Measurements from ENCODE around the gene GATAD2B.

GATAD2B gene

DNA sequence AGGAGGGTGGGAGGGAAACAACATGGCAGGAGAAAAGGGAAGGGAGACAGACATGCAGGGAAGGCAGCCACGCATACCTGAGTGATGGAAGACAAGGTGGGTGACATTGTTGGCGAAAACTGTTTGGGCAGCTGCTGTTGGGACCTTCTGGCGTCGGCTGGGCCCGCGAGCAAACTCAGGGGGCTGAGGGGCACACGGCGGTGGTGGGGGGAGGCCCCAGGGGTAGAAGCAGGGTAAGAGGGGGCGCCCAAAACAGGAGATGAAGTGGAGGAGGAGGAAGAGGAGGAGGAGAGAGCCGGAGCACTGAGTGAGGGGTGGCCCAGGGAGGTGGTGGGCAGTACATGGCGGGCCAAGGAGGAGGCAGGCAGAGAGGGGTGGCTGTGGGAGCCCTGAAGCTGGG lies 28.4 kb upstream of the GATAD2B start:
- no peak for DNase-seq

DNA sequence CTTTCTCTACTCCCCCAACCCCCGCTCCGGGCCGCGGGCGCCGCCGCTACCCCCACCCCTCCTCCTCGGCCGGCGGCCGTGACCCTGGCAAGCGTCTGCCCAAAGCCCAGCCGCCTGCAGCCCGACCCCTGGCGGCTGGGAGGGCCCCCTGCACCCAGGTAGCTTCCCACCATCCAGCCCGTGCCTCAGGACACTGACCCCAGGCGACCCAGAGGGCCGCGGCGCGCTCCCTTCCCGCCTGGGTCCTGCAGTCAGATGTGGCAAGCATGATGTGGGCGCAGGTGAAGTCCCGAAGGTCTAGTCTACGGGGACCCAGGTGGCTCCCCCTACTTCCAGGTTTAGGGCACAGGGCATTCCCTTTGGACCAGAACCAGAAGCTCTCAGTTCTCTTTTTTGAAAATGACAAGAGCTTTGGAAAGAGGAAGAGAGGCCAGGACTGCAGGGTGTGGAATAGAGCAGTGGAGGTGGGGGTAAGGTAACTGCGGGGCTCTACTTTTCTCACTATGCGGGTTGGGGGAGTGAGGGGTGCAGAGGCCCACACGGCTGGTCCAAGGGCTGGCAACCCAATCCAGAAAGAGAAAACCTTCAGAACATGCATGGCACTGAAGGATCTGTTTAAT lies 24.0 kb upstream of the GATAD2B start, which contains the start of gene DENND4B:
Gene DENND4B, minus strand, starts transcription at position 97 of the 620 bp plus-strand sequence. CDS start 2,344 bp downstream, outside the sequence.
- peak; percentile 70 for DNase-seq

DNA sequence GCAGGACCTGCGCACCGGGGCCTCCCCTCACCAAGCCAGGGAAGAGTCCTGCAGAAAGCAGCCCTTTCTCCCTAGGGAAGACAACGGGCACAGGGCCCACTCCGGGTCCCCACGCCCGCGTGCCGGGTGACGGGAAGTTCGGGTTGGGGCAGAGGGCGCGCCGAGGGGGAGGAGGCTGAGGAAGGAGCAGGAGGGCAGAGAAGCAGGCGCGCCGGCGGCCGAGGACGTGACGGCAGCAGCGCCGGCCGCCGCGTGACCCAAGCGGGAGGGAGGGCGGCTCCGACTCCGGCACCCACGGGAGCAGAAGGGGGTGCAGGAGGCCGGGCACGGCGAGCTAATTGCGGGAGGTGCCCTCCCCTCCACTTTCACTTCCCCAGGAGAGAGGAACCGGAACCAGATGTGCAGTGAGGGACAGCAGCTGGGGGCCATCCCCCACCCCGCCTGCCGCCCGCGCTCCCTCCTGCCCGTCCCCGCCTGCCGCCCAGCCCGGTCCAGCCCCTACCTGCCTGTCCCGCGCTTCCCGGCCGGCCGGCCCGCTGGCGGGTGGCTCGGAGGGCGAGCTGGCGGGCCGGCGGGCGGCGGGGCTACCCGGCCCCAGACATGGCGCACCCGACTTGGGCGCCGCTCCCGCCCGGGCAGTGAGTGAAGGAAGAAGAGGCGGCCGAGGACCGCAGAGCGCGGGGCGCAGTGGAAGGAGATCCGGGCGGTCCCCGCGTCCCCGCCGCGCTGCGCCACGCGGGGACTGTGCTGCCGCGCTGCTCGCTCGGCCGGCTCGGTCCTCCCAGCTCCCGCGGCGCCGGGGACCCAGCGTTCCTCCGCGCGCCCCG lies 23.2 kb upstream of the GATAD2B start:
- DNase-seq = peak; percentile 47

DNA sequence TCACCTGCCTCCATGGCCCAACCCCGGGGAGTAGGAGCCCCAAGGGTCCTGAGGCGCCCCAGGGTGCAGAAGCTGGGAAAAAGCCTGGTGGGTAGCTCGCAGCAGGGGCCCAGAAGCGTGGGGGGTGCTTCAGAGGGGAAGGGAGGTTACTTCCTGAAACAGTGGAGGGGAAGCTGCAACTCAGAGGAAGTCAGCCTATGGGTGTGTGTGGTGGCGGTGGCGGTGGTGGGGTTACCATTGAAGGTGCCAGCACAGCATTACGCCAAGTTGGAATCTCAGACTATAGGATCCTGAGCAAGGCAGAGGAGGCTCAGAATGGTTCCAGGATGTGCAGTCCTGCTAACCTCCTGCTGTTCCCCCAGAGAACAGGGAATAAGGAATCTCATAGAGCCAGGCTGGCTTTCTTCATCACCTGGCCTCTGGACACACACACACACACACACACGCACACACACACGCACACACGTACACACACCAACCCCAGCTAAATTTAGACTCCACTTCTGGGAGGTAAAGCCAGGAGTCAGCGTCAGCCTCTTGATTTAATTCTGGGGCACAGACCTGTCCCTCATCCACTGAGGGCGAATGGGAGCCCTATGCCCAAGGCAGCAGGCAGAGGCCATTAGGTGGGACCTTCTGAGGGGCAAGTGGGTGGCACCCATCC lies 22.5 kb upstream of the GATAD2B start:
- no peak for DNase-seq

DNA sequence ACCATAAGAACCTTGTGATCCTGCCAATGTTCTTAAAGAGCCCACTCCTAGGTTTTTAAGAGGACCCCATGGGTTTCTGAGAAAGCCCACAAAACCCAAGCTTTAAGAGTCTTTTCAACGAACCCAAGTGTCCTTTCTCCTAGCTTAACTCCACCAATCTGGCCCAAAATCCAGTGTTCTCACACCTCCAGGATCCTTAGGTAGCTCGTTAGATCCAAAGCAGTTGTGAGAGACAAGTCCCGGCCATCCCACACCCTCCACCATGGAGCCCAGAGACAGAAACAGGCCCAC lies 22.0 kb upstream of the GATAD2B start:
- no peak for DNase-seq

DNA sequence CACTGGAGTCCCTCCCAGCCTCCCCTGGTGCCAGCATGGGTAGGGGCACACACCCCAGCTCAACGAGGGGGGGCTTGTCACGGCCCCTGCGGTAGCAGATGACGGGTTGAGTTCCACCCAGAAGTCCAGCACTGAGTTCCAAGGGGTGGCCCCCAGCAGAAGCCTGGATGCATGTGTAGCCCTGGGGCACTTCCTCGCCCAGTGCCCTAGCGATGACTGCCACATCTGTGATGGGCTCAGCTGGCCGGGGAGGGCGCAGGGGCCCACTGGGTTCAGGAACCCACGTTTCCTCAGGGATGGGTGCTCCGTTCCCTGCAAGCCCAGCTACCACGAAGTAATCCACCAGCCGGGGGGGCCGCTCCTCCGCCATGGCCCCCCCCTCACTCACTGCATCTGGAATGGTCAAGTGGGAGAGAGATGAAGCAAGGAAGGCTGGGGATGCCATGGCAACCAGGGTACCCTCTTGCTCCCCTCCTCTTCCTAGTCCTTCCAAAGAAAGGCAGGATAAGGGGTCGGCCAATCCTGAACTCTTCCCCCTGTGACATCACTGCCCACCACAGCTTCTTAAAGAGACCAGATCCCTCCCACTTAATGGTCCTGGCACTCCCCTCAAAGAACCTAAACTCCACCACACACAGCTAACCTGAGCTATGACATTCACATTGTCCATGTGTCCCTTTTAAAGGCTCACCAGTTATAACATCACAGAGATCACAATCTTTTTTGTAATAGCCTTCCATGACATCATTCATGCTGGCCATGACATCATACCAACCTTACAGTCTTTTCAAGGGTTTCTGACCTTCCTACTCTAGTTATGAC lies 21.4 kb upstream of the GATAD2B start:
- DNase-seq = no peak

DNA sequence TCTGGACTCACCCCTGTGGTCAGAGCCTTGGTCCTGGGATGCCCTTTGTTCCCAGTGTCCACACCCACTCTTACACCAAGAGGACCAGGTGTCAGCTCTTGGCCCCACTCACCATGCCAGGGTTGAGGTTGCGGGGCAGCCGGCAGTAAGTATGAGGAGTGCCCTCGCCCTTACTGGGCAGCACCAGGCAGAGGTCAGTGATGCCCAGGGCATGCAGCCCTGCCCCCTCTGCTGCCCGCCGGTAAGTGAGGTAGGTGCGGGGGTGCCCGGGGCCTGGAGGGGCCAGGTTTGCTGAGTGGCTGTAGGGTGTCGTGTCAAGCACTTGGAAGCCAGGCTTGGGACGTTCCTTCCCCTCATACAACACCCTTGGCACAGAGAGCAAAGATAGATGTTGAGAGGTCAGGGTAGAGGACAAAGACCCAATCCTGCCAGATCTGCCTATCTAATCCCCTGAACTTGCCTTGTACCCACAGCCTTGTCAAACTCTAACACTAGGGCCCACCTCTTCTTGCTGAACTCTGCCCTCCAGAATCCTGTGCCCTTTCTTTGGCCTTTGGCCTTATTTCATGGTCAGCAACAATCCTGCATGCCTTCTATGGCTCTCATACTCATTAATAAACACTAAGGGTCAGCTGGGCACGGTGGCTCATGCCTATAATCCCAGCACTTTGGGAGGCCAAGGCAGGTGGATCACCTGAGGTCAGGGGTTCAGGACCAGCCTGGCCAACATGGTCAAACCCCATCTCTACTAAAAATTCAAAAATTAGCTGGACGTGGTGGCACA lies 20.2 kb upstream of the GATAD2B start:
- no peak for DNase-seq

DNA sequence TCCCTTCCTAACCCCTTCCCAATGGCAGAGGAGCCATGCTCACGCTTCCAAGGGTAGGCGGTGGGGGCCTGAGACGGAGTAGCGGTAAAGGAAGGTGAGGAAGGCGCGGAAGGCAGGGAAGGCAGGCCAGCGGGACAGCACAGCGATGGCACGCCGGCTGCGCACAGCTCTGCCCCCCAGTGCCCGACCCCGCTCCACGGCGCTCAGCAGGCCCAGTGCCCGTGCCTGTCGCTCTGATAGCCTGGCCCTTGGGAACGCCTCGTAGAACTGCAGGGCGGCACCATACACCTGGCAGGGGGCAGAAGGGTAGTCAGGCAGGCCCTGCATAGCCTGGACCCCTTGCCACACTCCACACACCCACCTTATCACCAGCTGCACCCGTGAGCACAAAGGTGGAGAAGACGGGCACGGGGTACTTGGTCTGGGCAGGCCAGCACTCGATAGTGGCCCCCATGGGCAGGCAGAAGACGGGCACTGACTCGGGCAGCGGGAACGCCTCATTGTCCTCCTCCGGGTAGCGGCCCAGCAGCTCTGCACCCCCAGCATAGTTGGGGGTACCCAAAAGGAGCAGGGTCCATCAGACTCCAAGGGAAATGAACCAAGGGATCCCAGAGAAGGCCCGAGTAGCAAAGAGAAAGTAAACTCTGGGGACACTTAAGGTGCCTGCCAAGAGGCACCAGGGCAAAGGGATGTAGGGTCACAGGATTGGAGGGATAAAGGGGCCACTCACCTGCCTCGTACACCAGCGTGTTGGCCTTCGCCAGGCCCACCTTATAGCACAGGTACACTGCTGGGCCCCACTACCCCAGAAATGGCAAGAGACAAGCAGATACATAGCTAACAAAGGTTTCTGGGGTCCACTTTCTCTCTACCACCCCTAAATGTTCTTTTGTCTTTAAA lies 19.3 kb upstream of the GATAD2B start:
- no peak for DNase-seq

DNA sequence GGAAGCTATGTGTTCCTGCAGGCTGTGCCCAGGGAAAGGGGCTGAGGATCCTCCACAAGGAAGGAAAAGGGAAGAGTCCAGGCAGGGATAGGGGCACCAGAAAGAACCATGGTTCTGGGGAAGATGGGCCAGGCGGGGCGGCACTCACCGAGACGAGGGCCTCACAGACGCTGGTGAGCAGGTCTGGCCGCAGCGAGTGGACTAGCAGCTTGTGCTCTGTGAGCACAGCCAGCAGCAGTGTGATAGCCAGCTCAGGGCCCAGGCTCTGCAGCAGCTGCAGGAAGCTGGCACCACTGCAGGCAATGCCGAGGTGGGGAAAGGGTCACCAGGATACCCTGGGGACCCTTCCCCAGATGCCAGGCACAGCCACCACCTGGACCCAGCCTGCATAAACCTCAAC lies 18.0 kb upstream of the GATAD2B start:
- no peak for DNase-seq

DNA sequence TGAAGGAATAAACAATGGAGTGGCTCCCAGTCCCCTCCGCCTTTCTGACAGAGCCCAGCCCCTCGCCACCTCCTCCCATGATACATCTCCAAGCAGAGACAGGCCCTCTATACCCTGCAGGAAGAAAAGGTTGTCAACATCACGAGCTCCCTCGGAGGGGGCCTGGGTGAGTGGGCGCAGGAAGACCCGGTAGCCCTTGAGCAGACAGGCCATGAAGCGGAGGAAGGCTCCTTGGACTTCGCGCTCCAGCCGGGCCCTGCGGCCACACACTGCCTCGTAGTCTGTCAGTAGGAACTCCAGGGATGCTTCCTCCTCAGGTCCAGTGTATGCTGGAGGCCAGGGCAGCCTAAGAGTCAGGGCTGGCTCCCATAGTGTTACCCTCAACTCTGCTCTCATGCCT lies 16.7 kb upstream of the GATAD2B start:
- no peak for DNase-seq

DNA sequence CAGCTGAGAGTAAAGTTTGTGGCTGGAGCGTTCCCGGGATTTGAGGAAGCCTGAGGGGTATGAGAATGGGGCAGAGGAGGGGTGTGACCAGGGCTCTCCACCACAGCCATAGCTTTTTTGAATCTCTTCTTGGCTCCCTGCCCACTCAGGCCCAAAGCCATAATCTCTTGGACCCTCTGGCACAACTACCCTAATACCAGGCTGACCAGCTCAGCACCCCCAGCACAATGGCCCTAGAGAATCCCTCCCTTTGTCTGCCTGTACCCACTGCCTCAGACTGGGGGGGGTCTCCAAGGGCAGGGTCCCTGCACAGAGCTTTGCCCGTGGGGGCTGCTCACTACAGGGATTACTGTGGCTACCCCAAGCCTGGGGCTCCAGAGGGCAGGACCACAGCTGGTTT lies 16.2 kb upstream of the GATAD2B start:
- no peak for DNase-seq

DNA sequence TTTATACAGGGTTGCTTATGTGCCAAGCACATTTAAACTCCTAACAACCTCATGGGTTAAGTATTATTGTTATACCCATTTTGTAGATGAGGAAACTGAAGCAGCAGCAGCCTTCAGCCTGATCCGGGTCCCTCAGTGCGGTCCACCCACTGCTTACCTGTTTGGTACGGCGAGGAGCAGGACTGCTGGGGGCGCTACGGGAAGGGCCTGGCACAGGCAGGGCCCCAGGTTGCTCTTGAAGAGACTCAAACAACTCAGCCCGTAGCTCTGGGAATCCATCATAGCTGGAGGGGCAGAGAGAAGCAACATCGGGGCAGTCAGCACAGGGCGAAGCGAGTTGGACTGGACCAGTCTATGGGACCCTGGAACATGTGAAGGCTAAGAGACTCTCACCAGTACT lies 14.6 kb upstream of the GATAD2B start:
- no peak for DNase-seq

DNA sequence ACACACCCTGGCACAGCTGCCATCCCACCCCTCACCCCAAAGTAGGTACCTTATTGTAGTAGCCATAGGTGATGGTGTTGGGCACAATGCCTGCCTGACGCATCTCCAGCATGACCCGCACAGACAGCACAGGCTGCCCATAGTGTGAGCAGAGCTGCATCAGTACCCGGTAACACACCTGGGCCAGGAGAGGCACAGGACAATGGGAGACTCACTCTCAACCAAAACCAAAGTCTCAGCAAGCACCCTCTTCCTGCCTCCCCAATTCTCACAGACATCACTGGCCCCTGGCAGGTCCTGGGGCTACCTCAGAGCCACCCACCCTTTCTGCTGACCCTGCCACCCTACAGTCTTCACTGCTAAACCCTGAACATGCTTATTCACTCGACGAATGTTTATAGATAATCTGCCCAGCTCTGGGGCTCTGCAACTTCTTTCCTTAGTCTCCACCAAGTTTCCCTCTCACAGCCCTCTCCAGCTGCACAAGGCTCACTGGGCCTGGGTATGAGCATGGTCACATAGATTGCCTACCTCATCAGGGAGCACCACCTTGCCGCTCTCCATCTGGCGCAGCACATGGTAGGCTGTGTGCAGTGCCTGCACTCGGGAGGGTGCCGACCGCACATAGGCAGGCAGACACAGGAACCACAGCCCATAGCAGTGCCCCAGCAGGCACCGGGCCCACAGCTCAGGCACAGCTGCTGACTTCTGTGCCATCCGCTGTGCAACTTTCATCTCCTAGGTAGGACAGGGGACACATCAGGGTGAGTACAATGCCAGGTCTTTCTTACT lies 13.4 kb upstream of the GATAD2B start:
- DNase-seq = no peak

DNA sequence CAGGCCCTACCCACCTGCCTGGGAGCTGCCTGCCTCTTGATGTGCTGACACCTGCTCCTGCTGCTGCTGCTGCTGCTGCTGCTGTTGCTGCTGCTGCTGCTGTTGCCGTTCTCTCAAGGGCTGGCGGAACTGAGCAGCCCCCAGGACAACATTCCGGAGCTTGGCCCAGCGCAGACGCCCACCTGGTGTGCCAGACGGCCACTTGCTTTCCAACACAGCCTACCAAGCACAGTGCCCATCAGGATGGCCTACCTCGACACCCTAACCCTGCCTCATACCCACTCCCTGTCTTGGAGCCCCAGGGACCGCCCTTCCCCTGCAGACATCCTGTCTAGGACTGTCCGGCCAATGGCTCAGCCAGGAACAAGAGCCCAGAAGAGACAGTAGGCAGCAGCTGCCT lies 12.0 kb upstream of the GATAD2B start:
- DNase-seq = no peak

DNA sequence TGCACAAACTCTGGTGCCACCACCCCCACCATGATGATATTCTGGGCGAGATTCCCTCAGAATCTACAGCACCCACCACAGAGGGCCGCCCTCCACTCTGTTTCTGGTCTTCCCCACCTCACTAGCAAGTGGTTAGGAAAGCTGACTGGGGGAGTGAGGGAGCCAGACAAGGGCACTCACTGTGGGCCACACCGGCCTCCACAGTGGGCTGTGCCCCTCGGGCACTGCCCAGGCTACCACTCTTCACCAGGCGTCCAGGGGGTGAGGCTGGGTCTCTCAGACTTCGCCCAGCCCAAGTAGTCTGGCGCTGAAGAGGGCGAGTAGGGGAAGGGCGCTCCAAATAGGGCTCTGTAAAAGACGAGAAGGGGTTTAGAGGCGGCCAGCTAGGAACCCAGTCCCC lies 11.2 kb upstream of the GATAD2B start:
- DNase-seq = no peak

DNA sequence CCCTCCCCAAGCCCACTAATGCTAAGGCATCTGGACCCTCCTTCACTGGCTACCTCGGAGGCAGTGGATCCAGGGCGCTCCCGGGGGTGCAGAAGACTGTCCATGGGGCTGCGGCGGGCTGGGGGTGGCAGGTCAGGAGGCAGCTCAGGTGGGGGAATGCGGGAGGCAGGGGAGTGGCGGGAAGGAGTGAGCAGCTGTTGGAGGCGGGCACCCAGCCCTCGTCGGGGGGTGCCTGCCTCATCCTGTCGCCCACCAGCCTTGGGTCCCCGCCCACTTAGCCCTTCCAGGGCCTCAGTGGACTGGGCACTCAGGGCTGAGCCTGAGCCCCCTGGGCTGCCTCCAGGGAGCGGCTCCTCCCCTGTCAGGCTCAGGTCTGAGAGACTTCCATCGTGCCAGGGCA lies 10.7 kb upstream of the GATAD2B start:
- no peak for DNase-seq

DNA sequence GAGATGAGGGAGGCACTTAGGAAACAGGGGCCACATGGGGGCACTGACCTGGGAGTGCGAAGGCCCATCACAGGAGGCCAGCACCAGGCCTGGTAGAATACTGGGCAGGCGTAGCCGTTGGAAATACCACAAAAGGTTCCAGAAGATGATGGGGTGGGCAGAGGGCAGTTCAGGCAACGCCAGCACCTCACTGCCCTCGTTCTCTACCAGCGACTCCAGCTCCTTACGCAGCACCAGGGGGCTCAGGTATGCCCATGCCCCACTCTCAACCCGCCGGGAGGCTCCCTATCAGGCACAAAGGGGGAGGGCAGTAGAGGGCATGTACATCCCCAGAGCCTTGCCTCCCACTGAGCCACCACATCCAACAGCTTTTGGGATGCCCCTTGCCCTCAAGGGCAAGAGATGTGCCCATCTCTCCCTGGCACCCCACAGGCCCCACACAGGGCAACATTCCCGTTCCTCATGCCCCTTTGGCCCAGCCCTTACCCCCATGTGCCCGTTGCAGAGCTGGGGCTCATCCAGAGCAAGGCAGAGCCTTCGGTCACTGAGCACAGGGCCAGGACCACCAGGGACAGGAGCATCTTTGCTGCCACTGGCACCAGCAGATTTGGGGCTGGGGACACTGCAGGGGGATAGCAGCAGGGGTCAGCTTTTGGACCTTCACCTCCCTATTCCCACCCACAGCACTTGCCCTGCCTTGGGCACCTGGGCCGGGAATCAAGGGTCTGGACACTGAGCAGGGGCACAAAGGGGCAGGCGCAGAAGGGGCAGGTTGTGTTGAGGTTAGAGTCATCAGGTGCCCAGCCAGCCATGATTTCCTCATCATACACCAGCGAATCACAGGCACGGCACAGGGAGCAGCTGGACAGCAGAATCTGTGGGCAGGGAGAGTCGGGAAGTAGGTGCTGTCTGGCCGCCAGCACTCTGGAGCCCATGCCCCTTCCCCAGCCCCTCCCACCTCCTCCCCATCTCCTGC lies 9.7 kb upstream of the GATAD2B start:
- no peak for DNase-seq

DNA sequence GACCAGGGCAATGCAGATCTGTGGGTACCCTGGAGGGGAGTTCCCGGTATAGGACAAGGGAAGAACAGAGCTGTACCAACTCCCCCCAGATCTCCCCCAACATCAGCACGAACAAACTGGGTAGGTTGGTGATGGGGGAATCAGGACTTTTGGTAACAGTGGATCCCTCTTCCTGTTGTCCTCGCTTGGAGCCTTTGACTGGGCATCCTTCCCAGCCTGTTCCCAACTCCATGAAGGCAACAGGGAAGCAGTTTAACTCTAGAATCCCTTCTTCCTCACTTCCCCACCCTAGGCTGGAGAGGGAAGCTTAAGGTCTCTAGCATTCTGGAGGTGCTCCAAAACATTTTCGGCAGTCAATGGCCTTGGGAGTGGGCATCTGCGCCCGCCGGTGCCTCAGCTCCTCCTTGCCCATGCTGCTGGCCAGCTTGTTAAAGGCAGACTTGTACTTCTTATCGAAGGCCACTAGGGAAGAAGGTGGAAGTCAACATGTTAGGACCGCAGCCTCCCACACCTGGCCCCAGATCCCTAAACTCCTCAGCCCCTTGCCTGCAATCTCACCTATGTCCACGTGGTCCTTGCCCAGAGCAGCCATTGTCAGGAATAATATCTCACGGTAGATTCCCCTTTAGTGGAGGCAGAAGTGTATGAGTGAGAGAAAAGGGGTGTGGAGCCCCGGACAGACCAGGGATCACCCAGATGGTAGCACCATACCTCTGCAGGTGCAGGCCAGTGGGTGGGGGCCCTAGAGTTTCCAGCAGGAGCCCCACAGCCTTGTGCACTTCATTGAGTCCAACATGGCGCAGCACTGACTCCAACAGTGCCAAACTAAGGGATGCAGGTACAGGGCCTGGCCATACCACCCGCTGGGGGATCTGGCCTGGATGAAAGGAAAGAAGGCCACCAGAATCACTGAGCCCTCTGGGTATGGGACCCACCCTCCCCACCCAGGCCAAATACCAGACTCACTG lies 7.5 kb upstream of the GATAD2B start:
- DNase-seq = no peak
